ENCODE measurements around the gene DDX25.
"Not testable (repeated sequence)": the region's sequence is repeated elsewhere in the genome, so short reads cannot be mapped to it uniquely, and the experiment has no call there.

DDX25 gene

DNA sequence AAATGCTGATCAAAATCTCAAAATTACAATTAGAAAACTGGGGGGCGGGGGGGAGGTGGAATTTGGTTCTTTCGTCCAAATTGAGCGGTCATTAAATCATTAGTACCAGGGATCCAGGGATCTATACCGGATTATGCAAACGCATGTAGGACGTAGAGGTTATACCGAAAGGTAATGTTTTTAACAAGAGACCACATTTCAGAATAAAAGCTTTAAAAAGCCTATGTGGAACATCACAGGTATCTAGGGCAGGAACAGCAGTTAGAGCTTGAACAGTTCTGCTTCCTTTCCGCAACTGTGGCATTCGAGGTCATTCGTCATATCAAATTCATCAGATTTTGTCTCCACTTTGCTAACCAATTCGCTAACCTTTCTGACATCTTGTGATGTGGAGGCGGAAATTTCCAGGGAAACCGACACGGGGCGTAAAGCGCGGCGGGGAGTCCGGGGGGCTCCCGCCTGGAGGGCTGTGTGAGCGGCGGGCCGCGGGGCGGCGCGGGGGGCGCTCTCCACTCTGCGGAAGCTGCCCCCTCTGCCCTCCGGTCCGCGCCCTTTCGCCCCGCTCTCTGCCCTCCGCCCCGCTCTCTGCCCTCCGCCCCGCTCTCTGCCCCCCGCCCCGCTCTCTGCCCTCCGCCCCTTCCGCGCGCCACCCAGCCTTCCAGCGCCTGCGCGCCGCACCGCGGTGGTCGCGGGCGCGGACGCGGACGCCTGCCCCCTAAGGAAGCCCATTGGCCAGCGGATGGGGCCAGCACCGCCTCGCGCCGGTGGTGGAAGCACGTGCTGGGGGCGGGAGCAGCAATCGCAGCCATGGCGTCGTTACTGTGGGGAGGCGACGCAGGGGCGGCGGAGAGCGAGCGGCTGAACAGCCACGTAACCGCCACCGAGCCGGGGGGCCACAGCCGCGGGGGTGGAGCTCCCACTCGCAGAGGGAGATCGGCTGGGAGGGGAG, at the start of gene DDX25:
TSS of gene DDX25 (plus strand) at position 798 of the 949 bp plus-strand sequence. CDS start at position 808, 10 bp downstream.
- H3K36me3 ChIP-seq (ENCODE audit: insufficient read depth, low read length) = peaks cover 18% of the 10 kb centered on the region; the same call in 1 of the 2 replicates
- H3K79me2 ChIP-seq (ENCODE audit: insufficient read depth, low read length) = peaks cover 13% of the 10 kb centered on the region; the same call in 1 of the 2 replicates
- no peak within 1 kb of the TSS for H3K27ac ChIP-seq (ENCODE audit: low read depth, low read length, poor library complexity, severe bottlenecking)
- no peaks in the 10 kb centered on the region for H3K9me2 ChIP-seq (ENCODE audit: low read depth, low read length)
- H3K4me3 ChIP-seq (ENCODE audit: low read depth, low read length, poor library complexity, severe bottlenecking) = no peak within 1 kb of the TSS
- no peak within 1 kb of the TSS for H3K9ac ChIP-seq (ENCODE audit: low read length)
- TF ChIP-seq, protein P1, sequence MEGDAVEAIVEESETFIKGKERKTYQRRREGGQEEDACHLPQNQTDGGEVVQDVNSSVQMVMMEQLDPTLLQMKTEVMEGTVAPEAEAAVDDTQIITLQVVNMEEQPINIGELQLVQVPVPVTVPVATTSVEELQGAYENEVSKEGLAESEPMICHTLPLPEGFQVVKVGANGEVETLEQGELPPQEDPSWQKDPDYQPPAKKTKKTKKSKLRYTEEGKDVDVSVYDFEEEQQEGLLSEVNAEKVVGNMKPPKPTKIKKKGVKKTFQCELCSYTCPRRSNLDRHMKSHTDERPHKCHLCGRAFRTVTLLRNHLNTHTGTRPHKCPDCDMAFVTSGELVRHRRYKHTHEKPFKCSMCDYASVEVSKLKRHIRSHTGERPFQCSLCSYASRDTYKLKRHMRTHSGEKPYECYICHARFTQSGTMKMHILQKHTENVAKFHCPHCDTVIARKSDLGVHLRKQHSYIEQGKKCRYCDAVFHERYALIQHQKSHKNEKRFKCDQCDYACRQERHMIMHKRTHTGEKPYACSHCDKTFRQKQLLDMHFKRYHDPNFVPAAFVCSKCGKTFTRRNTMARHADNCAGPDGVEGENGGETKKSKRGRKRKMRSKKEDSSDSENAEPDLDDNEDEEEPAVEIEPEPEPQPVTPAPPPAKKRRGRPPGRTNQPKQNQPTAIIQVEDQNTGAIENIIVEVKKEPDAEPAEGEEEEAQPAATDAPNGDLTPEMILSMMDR (IDR thresholded peaks at IDR 0.05; ENCODE audit: low read length) = no peak
- no peak for TF ChIP-seq EZH2 (IDR thresholded peaks at IDR 0.05; ENCODE audit: borderline replicate concordance, low read length)
- H3K27me3 ChIP-seq (ENCODE audit: insufficient read depth, low read length) = no peaks in the 10 kb centered on the region
- H3K9me3 ChIP-seq (ENCODE audit: low read length) = no peaks in the 10 kb centered on the region
- no peak within 1 kb of the TSS for H2AFZ ChIP-seq (ENCODE audit: low read length)
- no peaks in the 10 kb centered on the region for H4K20me1 ChIP-seq (ENCODE audit: insufficient read depth, low read length)
- H3F3A ChIP-seq (ENCODE audit: insufficient read depth, low read length) = no peaks in the 10 kb centered on the region
- no peak within 1 kb of the TSS for H3K4me2 ChIP-seq (ENCODE audit: low read length)
- H3K4me1 ChIP-seq (ENCODE audit: insufficient read depth, low read length, severe bottlenecking) = peaks cover 10% of the 10 kb centered on the region

DNA sequence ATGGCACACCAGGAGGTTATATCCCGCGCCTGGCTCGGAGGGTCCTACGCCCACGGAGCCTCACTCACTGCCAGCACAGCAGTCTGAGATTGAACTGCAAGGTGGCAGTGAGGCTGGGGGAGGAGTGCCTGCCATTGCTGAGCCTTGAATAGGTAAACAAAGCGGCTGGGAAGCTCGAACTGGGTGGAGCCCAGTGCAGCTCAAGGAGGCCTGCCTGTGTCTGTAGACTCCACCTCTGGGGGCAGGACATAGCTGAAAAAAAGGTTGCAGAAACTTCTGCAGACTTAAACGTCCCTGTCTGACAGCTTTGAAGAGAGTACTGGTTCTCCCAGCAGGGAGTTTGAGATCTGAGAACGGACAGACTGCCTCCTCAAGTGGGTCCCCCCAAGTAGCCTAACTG, 46.6 kb upstream of the DDX25 start:
- H2AFZ ChIP-seq (ENCODE audit: low read length); H3K9ac ChIP-seq (ENCODE audit: low read length); H3K79me2 ChIP-seq (ENCODE audit: insufficient read depth, low read length); H3K9me2 ChIP-seq (ENCODE audit: low read depth, low read length); H3K27ac ChIP-seq (ENCODE audit: low read depth, low read length, poor library complexity, severe bottlenecking); H3K9me3 ChIP-seq (ENCODE audit: low read length); H3K27me3 ChIP-seq (ENCODE audit: insufficient read depth, low read length); H3F3A ChIP-seq (ENCODE audit: insufficient read depth, low read length); H3K4me2 ChIP-seq (ENCODE audit: low read length); H3K36me3 ChIP-seq (ENCODE audit: insufficient read depth, low read length); H3K4me3 ChIP-seq (ENCODE audit: low read depth, low read length, poor library complexity, severe bottlenecking); H4K20me1 ChIP-seq (ENCODE audit: insufficient read depth, low read length); H3K4me1 ChIP-seq (ENCODE audit: insufficient read depth, low read length, severe bottlenecking): not testable (repeated sequence)

GRCh38 chr11:125862786-125863185, 41.5 kb upstream of the DDX25 start:
- H3K36me3 ChIP-seq (ENCODE audit: insufficient read depth, low read length); H3K4me1 ChIP-seq (ENCODE audit: insufficient read depth, low read length, severe bottlenecking); H3K4me2 ChIP-seq (ENCODE audit: low read length); H3K9me3 ChIP-seq (ENCODE audit: low read length); H3K79me2 ChIP-seq (ENCODE audit: insufficient read depth, low read length); H3K27me3 ChIP-seq (ENCODE audit: insufficient read depth, low read length); H3K27ac ChIP-seq (ENCODE audit: low read depth, low read length, poor library complexity, severe bottlenecking); H4K20me1 ChIP-seq (ENCODE audit: insufficient read depth, low read length); H3K9me2 ChIP-seq (ENCODE audit: low read depth, low read length); H3F3A ChIP-seq (ENCODE audit: insufficient read depth, low read length); H3K4me3 ChIP-seq (ENCODE audit: low read depth, low read length, poor library complexity, severe bottlenecking); H2AFZ ChIP-seq (ENCODE audit: low read length); H3K9ac ChIP-seq (ENCODE audit: low read length): not testable (repeated sequence)

GRCh38 chr11:125865354-125865753, 39.0 kb upstream of the DDX25 start:
- H2AFZ ChIP-seq (ENCODE audit: low read length); H3F3A ChIP-seq (ENCODE audit: insufficient read depth, low read length); H3K36me3 ChIP-seq (ENCODE audit: insufficient read depth, low read length); H3K27me3 ChIP-seq (ENCODE audit: insufficient read depth, low read length); H3K27ac ChIP-seq (ENCODE audit: low read depth, low read length, poor library complexity, severe bottlenecking); H3K9me2 ChIP-seq (ENCODE audit: low read depth, low read length); H3K9me3 ChIP-seq (ENCODE audit: low read length); H3K4me2 ChIP-seq (ENCODE audit: low read length); H3K9ac ChIP-seq (ENCODE audit: low read length); H3K4me1 ChIP-seq (ENCODE audit: insufficient read depth, low read length, severe bottlenecking); H3K4me3 ChIP-seq (ENCODE audit: low read depth, low read length, poor library complexity, severe bottlenecking); H3K79me2 ChIP-seq (ENCODE audit: insufficient read depth, low read length); H4K20me1 ChIP-seq (ENCODE audit: insufficient read depth, low read length): not testable (repeated sequence)
